Fibroblast of the conjunctiva (primary cell): ENCODE results near the gene PGM1.

Experiments used
- DNase-seq: peaks from one replicate; pipeline ENCODE4 v3.0.0-alpha.2; 2010; ENCODE audit warnings: low read depth

Gene PGM1

DNA sequence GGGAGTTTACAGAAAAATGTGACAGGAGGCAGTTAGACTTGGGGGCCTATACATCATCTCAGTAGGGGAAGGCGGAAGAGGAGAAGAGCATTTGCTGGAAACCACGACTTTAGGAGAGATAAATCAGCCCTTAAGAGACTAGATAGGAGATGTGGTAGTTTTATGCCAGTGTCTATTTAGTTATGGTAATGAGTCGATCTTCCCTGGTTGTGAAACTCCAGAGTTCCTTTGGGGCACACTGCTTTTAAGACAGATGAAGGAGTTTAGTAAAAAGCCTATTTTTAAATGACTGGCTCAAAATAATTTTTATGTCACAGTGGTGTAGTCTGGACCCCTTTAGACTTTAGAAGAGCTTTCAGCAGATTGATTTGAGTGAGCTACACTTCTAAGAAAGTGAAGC lies 7.8 kb downstream of the PGM1 start:
- DNase-seq, result no peak

DNA sequence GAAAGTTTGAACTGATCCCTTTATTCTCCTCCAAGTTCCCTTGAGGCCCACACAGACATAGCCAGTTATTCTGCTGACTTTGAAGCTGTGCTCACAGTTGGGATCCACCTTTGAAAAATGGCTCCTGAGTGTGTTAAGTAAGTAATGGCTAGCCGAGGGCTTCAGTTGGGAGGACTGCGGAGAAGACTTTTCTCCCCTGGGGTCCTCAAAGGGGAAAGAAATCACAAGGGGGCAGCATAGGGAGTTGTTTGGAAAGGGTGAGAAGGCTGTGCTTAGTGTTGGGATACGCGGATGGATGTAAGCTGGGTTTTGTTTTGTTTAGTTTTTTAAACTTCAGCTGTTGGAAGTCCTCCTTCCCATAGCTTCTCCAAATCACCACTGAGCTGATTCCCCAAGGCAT lies 8.3 kb downstream of the PGM1 start:
- no peak for DNase-seq

DNA sequence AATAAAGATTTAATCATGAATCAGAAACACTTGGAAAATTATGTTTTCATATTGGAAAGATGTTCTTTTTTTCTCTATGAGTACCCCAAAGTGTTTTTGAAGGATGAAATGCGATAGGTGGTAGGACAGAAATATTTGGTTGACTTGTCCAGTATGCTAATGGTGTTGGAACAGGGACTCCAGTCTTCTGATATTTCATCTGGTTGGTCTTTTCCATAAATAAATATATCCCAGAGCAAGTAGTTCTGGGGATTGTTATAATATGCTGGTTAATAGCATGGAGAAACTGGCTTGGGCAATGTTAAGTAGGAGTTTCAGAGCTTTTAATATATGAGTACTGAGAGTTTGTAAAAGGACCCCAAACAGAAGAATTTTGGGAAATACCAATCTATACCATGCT lies 8.7 kb downstream of the PGM1 start:
- no peak for DNase-seq

DNA sequence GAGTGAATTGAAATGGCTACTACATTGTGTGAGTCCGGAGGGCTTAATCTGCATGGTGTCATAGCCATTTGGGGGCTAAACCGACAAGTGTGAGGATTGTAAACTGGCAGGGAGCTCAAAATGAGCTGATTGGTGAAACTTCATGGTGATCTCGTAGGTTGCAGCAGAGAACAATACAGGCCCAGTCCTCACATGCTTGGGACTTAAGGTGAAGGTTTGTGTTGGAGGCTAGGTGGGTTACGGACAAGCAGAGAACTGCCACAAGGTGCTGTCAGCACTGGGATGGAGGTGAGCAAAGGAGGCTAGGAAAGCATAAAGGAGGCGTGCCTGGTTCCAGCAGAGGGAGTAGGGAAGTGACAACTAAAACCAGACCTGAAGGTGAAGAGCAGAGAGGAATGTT lies 9.4 kb downstream of the PGM1 start:
- DNase-seq, result no peak

DNA sequence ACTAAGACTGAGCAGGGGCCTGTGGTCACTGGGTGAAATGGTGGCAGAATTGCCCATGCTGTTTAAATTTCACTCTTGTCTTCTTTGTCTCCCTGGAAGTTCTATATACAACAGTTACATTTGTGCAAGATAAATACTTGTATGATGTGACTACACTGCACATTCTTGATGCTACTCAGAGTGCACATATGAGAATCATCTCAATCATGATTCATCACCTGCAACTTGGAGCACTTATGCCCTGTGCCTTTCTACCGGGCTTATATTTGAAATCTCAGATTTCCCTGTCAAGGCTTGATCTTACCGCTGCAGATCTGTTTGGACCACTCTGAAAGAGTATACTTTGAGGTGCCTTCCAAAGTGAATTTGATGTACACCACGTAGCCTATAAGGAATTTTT lies 10.6 kb downstream of the PGM1 start:
- DNase-seq, result no peak

DNA sequence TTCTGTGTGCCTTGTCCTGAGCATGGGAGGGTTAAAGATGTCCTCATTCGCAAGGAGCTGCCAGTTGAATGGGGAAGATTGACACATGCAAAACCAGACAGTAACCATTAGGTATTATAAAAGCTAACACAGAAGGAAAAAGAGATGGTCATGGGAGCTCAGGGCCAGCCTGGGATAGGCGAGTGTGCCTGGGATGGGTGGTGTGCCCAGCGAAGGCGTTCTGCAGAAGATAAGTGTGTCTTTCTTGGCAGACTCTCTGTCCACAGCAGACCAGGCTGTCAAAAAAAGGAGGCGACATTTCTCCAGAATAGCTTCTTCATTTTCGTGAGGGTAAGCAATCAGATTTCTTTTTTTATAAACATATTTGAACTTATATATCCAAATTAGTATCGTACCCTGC lies 14.1 kb downstream of the PGM1 start:
- DNase-seq, result no peak

DNA sequence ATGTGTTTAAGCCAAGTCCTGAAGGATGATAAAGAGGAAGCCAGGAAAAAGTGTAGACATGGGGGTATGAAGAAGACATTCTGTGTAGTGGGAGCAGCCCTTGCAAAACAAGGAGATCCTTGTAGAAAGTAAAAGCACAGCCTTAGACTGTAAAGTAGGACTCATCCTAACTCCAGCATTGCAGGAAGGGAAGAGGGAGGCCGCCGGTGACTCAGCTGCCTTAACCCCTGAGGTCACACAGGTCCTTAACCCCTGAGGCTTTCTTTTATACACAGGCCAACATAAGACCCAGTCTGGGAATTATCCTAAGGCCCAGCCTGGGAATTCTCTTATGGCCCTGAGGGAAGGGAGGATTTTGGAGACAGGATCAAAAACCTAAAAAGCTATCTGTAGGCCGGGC lies 18.0 kb downstream of the PGM1 start:
- no peak for DNase-seq

DNA sequence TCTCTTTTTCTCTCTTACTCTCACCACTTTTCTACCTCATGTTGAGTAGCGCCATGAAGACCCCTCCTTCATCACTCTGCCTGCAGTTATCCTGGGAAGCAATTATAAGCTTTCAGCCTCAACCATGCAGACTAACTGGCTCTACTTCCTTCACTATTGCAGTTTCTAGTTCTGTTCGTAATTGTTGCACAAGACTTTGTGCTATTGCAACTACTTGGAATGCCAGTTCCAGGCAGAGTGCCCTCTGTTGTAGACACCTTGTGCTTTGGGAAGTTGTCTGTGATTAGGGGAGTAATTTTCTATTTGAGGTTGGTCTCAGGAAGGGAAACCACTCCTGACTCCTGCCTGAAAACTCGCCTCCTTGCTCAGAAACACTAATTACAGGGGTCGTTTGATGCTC lies 19.4 kb downstream of the PGM1 start:
- DNase-seq, result no peak

DNA sequence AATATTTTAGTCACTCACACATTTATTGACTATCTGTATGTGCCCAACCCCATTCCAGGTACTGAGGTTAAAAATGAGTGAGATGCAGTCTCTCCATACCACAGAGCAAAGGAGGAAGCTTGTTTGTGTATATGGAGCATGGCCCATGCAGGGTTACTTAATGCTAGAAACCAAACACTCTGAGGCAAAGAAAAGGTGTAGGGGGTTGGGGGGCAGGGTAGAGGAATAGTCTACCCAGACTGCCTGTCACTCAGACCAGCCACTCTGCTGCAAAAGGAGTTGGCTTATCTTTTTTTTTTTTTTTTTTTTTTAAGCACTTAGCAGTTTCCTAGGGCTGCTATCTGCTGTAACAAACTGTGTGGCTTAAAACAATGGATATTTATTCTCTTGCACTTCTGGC lies 19.8 kb downstream of the PGM1 start:
- DNase-seq, result no peak

DNA sequence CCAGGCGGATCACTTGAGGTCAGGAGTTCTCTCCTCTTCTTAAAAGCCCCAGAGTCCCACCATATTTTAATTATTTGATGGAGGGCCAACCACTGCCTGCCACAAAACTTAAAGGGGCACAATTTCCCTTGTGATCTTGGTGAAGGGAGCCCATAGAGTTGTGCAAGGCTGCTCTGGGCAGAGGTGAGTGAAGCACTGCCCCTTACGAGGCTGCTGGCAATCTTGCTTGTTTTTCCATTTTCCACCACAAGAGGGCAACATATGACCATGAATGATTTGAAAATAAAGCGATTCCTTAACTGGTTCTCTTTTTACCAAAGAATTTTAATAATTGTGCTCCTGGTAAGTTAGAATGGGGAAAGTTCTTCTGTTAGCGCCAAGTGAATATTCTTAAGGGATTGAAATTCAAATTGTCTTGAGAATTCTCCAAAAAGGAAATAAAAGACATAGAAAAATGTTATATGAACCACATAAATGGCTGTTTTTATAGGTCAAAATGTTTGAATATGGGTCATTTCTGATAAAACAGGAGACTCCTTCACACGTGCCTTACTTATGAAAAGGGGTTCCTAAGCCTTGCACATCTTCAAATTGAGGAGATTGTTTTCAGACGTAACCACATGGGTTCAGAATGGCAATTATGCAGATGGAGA lies 22.7 kb downstream of the PGM1 start:
- DNase-seq, result peak; percentile 63

DNA sequence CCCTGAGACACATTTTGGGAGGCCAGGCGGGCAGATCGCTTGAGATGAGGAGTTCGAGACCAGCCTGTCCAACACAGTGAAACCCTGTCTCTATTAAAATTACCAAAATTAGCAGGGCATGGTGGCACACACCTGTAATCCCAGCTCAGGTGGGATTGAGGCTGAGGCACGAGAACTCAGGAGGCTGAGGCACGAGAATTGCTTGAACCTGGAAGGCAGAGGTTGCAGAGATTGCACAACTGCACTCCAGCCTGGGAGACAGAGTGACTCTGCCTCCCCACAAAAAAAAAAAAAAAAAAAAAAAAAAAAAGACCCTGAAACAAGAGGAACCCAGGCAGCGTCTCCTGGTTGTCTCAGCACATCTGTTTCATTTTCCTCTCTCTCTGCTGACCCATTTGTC lies 24.2 kb downstream of the PGM1 start:
- DNase-seq, result no peak

DNA sequence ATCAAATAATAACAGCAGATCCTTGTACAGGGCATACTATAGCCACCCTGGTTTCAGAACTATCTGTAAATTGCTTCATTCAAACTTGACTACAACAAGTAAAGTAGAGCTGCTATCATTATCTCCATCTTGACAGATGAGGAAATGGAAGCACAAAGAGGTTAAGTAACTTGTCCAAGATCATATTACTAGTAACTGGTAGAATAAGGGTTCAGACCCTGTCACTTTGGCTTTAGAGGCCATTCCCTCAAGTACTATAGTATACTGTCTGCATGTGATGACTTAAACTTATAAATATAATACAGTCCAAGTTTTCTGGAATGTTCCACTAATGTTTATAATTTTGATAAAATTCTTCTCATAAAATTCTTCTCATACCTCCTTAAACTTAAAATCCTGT lies 24.8 kb downstream of the PGM1 start:
- no peak for DNase-seq

DNA sequence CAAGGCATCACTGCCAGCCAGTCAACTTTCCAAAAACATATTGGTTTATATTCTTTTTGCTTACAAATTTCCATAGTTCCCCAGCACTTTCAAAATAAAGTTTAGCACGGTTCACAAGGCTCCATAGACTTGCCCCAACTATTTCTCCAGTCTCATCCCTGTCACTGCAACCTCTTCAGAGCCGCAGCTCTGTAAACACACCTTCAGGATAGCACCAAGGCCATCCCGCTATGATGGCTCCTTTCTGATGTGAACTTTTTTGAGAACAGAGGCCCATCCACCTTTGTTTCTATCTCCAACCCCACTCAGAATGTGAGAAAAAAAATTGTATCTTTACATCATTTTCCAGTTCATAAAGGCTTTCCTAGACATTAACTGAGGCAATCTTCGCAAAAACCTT lies 26.3 kb downstream of the PGM1 start:
- DNase-seq, result no peak

DNA sequence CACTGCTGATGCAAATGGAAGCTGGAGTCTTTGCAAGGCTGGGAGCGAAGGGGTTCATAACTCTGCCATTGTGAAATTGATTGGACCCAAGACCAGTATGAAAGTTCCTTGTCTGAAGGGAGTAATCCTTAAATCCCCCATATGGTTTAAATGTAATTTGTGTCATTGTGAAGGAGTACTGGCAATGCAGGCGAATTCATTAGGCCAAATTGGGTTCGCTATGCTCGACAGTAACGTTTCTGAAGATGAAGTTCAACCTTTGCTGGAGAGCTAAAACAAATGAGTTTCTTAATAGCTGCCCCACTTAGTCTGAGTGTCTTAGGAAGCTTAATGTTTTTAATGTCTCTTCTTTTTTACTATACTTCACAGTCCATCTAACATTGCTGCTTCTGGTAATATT lies 27.5 kb downstream of the PGM1 start:
- DNase-seq, result no peak

DNA sequence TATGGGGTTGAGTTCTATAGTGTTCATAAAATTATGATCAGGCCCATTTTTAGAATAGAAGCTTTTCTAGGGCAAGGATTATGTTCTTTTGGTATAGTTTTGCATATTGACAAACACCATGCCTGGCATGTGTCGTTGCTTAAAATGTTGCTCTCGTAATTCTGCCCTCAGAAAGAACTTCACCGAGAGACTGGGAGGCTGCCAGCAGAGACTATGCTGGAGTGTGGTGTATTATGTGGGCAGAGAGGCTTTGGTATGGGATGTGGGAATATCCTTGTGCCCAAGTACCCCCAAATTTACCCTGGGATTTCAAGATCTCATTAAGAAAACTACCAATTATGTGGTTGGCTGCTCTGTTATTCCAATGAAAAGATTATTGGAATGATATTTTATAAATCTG lies 27.9 kb downstream of the PGM1 start:
- DNase-seq, result no peak

DNA sequence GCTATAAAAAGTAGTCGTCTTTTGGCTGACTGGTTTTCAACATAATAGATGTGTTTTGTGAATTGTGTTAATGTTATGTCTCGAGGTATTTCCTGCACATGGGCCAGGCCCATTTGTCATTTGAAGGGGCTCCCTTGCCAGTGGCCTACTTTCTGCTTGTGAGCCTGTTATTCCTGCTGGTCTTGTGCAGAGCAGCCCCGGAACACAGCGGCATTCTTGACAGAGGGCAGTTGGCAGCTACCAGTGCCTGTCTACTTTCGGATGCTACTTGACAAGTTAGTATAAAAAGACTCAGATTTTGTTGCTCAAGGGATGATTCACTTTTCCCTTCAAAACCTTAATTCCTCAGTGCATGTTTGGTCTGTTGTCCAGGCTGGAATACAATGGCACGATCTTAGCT lies 28.5 kb downstream of the PGM1 start:
- DNase-seq, result no peak

DNA sequence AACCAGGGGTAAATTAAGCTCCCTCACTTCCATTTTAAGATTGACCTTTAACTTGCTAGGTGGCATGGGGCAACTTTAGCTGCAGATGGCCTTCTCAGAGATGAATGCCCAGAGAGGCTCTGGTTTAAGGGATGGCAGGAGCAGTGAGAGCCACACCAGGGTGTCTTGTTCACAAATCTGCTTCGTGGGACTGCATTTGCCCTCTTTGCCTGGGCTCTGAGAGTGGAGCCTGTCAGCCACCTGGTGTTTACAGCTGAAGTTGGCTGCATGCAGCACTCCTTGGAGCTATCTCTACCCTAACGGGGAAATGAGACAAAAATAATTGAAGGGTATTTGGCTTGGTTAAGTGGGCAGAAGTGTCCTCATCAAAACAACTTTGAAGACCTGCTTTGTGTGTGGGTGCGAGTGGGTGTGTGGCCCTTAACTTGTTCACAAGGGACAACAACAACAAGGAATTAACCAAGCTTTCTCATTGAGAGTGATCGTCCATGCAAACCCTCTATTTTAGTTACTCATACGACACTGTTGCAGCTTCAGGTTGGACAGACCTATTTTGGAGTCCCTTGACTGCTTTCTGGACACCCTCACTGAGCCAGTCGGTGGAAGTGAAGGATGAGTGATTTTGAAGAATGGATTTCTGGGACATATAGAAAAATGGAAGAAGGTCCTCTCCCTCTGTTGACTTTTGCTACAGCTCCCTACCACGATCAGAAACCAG lies 29.8 kb downstream of the PGM1 start:
- no peak for DNase-seq

DNA sequence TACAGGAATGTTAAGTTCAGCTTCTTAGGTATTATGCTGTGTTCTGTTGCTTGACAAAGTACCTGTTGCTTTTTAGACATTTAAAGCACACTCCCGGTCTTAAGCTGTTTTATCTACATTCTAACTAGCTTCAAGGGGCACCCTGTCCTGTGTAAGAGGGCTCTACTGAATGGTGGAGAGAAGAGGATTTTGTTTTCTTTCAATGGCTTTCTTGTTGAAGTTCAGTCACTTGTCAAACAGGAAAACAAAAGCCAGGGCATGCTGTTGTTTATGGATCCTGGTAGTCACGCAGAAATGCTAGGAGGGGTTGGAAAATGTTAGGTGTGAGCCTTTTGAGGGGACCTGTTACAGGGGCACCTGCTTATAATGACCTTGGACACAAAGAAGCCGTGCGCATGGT lies 30.7 kb downstream of the PGM1 start:
- DNase-seq, result no peak

DNA sequence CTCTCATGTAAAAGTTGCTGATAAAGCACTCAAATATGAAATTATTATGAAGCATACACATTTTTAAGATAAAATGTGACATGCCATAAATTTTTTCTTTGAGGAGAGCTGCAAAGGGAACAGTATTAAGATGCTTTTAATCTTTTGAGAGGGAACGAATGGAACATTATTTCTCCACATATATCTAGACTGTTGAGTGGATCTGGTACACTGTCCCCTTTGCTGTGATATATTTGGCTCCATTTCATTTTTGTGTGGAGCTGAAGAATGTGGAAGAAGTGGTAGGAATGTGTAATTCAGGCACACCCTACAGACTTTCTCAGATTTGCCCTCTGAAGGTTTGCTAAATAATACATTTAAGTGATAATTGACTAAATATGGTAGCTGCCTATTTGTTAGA lies 31.7 kb downstream of the PGM1 start:
- DNase-seq, result no peak

DNA sequence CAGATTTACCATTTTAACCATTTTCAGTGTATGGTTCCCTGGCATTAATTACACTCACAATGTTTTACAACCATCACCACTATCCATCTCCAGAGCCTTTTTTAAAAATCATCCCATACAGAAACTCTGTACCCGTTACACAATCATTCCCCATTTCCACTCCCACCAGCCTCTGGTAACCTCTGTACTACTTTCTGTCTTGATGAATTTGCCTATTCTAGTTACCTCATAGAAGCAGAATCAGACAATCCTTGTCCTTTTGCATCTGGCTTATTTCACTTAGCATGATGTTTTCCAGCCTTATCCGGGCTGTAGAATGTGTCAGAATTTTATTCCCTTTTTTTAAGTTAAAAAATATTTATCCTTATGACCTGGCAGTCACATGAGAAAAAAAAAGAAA lies 33.0 kb downstream of the PGM1 start:
- no peak for DNase-seq

DNA sequence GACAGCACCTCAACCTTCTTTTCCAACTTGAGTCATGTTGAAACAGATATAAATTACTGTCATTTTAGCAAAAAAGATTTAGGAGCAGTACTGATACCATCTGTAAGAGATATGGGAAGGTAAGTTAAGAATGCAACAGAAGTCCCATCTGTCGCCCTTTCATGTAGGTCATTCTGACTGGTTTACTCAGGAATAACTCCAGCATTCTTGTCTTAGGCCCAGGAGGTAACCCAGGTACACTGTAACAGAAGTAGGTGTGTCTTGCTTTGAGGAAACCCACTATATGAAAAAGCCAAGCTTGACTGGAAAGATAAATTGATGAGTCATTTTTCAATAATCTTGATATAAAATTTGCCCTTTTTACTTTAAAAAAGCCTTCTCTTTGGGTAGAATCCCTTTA lies 35.4 kb downstream of the PGM1 start:
- no peak for DNase-seq

DNA sequence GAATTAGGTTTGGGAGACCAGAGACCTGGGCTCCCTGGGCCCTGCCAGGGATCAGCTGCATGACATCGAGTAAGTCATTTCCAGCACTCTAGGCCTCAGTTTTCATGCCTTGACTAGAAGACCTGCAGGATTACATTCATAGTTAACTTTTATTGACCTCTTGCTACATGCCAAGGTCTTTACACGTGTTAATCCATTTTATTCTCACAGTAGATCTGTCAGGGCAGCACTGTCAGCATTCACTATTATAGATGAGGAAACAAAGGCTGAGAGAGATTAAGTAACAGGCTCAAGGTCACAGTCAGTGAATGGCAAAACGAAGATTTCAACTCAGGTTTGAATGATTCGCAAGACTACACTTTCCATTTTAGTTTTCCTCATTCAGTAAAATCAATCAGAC lies 37.0 kb downstream of the PGM1 start:
- no peak for DNase-seq

DNA sequence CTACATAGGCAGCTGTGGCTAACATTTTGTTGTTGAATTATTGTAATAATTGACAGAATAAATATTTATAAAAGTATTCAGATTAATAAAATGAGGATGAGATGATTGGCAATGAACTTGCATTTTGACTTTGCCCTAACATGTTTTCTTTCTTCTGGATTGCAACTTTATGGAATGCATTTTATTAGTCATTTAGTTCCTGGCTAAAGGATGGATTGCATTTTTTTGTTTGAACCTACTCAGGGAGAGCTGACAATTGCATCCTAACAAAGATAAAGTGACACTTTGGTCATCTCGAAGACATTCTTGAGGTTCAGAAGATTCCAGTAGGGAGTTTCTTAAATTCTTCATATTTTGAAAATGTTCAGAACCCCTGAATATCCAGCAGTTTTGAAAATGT lies 37.5 kb downstream of the PGM1 start:
- DNase-seq, result no peak

DNA sequence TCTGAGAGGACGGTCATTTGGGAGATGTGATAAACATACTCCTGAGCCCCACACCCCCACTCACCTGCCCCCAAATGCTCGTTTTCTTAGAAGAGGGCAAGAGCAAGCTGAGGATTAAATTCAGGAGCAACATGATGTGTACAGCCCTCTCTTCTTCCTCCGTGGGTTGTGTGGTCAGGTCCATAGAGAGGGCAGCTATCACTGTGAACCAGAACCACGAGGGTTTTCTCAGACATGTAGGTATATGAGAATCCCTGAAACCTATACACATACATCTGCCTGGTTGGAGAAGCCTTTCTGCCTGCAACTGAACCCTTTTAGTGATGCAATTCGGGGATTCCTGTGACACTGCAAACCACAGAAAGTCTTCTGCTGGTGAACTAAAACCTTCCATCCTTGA lies 38.9 kb downstream of the PGM1 start:
- DNase-seq, result no peak
